Activated CD8-positive, alpha-beta memory T cell treated with anti-CD3 and anti-CD28 coated beads for 1 hour (primary cell): Measurements from ENCODE around the gene TBL1X.

Experiments
- DNase-seq, 2 donors: peaks; one replicate each; pipeline ENCODE4 v3.0.0-alpha.2; 2020; ENCODE audit warnings: low read depth in 1 of 2; ENCODE audit errors: extremely low read depth in 1 of 2

The TBL1X gene

GRCh38 chrX:9658409-9658808 lies 193.6 kb downstream of the TBL1X start:
- DNase-seq: no peak

GRCh38 chrX:9659571-9660195 lies 194.8 kb downstream of the TBL1X start:
- no peak for DNase-seq

- DNase-seq: no peak
Observed at GRCh38 chrX:9662148-9662547, 197.3 kb downstream of the TBL1X start.

GRCh38 chrX:9663216-9663615 lies 198.4 kb downstream of the TBL1X start:
- DNase-seq: no peak

- DNase-seq: no peak
Observed at GRCh38 chrX:9664224-9664623, 199.4 kb downstream of the TBL1X start.

GRCh38 chrX:9665113-9665512 lies 200.3 kb downstream of the TBL1X start:
- no peak for DNase-seq

GRCh38 chrX:9668537-9668936 lies 203.7 kb downstream of the TBL1X start:
- DNase-seq: no peak

- no peak for DNase-seq
Observed at GRCh38 chrX:9670136-9670814, 205.4 kb downstream of the TBL1X start.

- no peak for DNase-seq
Observed at GRCh38 chrX:9671998-9672397, 207.1 kb downstream of the TBL1X start.

GRCh38 chrX:9676306-9676705 lies 211.4 kb downstream of the TBL1X start:
- no peak for DNase-seq

GRCh38 chrX:9676738-9677097 lies 211.9 kb downstream of the TBL1X start:
- no peak for DNase-seq

- no peak for DNase-seq
Observed at GRCh38 chrX:9677098-9677739, 212.4 kb downstream of the TBL1X start.

GRCh38 chrX:9678215-9678965 lies 213.5 kb downstream of the TBL1X start:
- no peak for DNase-seq

- no peak for DNase-seq
Observed at GRCh38 chrX:9681011-9681410, 216.2 kb downstream of the TBL1X start.

GRCh38 chrX:9681422-9681821 lies 216.6 kb downstream of the TBL1X start:
- DNase-seq: no peak

GRCh38 chrX:9682456-9682855 lies 217.6 kb downstream of the TBL1X start:
- no peak for DNase-seq

- DNase-seq: no peak
Observed at GRCh38 chrX:9682861-9683260, 218.0 kb downstream of the TBL1X start.

- DNase-seq: no peak
Observed at GRCh38 chrX:9683350-9683749, 218.5 kb downstream of the TBL1X start.

GRCh38 chrX:9687899-9688298 lies 223.0 kb downstream of the TBL1X start:
- DNase-seq: no peak

- DNase-seq: no peak
Observed at GRCh38 chrX:9688833-9689232, 224.0 kb downstream of the TBL1X start.

GRCh38 chrX:9690046-9690445 lies 225.2 kb downstream of the TBL1X start:
- no peak for DNase-seq
